HG03103 (cell line): Measurements from ENCODE around the gene SKIC2.
"Not testable (repeated sequence)": the region's sequence is repeated elsewhere in the genome, so short reads cannot be mapped to it uniquely, and the experiment has no call there.

Experiments used
- ATAC-seq: cut with Tn5 transposase; IDR thresholded peaks from one replicate; pipeline ENCODE4 v1.9.1; 2021; ENCODE audit warnings: low read depth; ENCODE audit not compliant: unreplicated experiment

Gene SKIC2

DNA sequence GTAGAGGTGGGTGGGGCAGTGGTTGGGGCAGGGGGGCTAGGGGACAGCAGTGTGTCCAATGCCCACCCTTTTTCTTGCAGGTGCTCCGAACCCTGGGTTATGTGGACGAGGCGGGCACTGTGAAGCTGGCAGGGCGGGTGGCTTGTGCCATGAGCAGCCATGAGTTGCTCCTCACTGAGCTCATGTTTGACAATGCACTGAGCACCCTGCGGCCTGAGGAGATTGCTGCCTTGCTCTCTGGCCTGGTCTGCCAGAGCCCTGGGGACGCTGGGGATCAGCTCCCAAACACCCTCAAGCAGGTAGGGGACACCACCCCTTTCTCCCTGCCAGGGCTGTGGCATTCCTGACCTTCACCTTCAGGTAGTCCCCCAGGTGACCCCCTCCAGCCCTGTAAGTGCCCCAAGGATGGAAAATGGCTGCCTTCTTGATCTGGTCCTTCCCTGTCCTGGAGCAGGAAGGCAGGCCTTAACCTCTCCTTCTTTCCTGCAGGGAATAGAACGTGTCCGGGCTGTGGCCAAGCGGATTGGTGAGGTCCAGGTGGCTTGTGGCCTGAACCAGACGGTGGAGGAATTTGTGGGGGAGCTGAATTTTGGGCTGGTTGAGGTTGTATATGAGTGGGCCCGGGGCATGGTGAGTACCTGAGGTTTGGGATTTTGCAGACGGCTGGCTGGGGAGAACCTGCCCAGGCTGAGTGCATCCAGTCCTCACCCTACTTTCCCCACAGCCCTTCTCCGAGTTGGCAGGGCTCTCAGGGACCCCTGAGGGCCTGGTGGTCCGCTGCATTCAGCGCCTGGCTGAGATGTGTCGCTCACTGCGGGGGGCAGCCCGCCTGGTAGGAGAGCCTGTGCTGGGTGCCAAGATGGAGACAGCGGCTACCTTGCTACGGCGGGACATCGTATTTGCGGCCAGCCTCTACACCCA is 10.1 kb downstream of the SKIC2 start:
- no peak for ATAC-seq

DNA sequence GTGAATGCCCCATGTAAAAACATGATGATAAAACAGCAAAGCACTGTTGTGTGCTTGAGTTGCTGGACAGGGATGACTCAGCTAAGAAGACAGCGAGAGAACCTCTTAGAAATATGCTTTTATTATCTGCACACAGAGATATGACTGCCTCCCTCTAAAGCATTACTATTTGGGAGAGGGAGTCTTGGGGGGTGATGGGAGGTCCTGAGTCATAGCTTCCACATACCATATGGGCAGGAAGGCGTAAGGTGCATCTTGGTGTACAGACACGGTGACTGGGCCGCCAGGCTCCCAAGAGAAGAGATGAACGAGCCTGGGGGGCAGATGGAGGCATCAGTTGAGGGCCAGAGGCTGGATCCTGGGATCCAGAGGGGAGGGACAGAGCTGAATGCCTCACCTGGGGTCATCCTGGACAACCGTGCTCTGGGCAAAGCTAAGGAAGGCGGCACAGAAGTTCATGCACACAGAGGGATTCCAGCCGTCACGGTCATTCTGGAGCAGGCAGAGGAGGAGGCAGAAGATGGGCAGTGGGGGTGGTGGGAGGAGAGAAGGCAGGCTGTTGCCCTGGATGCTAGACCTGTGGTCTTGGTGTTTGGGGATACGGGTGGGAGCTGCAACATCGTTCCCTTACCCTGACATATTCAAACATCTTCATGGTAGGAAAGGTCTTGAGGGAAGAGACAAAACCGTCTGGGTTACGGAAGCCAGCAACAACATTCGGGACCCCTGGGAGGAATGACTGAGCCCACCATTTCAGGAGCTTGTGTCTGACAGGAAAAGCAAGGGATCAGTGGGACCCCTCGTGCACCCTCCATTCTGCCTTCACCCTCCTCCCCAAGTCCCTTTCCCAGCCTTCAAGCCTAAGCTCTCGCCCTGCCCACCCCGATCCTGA is 11.0 kb downstream of the SKIC2 start:
- ATAC-seq: no peak

GRCh38 chr6:31970604-31971271 is 11.8 kb downstream of the SKIC2 start:
- no peak for ATAC-seq

GRCh38 chr6:31971279-31971992 is 12.5 kb downstream of the SKIC2 start:
- ATAC-seq: no peak

DNA sequence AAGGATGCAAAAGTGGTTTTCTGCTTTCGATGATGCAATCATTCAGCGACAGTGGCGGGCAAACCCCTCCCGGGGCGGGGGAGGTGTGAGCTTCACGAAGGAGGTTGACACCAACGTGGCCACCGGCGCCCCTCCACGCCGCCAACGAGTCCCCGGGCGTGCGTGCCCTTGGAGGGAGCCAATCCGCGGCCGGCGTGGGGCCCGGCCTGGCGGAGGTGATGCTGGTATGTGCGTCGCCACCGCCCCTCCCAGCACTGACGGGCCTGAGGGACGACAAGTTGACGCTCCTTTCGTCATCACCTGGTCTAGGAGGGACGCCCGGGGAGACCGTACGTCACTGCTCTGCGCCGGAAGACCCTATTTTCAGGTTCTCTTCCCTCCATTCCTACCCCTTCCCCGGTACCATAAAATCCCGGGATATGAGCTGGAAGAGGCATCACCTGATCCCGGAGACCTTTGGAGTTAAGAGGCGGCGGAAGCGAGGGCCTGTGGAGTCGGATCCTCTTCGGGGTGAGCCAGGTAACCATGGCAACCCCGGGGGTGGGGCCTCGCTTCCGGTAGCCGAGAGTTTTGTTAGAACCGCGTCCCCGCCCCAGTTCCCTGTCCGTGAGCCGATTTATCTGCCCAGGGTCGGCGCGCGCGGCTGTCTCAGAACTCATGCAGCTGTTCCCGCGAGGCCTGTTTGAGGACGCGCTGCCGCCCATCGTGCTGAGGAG is 13.2 kb downstream of the SKIC2 start, which contains the start of gene DXO:
TSS of gene DXO (minus strand) at position 146 of the 716 bp plus-strand sequence. CDS start 463 bp downstream, outside the sequence.
- ATAC-seq: peak; percentile 88

DNA sequence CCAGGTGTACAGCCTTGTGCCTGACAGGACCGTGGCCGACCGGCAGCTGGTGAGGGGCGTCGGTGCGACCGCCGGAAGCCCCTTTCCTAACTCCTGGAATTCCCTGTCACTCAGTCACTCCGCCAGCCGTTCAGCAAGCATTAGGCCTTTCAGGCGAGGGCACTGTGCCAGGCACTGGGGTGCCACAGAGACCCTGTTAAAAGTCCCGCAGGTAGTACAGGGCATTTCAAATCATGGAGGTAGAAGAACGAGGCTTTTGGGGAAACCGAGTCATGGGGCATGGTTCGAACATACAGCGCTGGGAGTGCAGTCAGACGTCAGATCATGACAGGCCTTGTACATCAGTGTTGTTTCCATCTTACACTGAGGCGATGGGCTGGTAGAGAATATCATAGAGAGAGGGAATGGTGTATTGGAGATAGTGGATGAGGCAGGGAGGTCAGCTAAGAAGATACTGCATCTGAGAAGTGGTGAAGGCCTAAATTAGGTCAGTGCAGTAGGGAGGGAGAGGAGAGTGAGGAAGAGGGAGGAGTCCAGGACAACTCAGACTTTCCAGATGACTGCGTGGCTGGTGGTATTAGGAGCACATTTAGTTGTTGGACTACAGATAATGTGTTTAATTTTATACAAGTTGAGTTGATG is 13.9 kb downstream of the SKIC2 start:
- ATAC-seq: no peak

DNA sequence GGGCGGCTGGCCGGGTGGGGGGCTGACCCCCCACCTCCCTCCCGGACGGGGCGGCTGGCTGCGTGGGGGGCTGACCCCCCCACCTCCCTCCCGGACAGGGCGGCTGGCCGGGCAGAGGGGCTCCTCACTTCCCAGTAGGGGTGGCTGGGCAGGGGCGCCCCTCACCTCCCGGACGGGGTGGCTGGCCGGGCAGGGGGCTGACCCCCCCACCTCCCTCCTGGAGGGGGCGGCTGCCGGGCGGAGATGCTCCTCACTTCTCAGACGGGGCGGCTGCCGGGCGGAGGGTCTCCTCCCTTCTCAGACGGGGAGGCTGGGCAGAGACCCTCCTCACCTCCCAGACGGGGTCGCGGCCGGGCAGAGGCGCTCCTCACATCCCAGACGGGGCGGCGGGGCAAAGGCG is 17.1 kb downstream of the SKIC2 start:
- not testable (repeated sequence) for ATAC-seq

DNA sequence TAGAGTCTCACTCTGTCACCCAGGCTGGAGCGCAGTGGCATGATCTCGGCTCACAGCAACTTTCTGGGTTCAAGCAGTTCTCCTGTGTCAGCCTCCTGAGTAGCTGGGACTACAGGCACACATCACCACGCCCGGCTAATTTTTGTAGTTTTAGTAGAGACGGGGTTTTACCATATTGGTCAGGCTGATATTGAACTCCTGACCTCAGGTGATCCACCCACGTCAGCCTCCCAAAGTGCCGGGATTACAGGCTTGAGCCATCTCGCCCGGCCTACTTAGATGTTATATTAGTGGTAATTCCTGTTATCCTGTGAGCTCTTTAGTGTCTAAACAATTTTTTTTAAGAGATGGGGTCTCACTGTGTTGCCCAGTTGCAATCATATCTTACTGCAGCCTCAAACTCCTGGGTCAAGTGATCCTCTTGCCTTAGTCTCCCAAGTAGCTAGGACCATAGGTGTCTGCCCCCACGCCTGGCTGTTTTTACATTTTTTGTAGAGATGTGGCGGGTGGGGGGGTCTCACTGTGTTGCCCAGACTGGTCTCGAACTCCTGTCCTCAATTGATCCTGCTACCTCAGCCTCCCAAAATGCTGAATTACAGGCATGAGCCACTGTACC is 18.9 kb downstream of the SKIC2 start:
- ATAC-seq: no peak

- no peak for ATAC-seq
Measured at GRCh38 chr6:31978831-31979230, 19.9 kb downstream of the SKIC2 start.

GRCh38 chr6:31979238-31979898 is 20.4 kb downstream of the SKIC2 start:
- ATAC-seq: no peak

DNA sequence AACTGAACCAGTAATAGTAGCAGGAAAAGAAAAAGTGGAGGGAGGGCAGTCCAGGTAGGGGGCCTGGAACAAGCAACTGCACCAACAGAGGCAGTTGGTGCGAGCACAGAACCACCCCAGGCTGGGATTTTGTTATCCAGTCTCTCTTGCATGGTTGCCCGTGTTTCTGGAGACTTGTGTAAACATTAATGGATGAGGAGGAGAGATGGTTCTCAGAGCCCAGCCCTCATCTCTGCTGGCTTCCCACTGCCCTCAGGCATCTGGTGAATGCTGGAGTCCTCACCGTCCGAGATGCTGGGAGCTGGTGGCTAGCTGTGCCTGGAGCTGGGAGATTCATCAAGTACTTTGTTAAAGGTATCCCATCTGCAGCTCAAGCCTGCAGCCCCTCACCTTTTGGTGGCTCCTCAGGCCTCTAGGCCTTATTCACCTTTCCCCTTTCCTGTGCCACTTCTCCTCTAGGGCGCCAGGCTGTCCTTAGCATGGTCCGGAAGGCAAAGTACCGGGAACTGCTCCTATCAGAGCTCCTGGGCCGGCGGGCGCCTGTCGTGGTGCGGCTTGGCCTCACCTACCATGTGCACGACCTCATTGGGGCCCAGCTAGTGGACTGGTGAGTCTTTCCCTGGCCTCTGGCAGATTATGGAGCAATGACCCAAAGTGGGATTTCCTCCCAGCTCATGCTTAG is 21.4 kb downstream of the SKIC2 start:
- ATAC-seq: not testable (repeated sequence)

DNA sequence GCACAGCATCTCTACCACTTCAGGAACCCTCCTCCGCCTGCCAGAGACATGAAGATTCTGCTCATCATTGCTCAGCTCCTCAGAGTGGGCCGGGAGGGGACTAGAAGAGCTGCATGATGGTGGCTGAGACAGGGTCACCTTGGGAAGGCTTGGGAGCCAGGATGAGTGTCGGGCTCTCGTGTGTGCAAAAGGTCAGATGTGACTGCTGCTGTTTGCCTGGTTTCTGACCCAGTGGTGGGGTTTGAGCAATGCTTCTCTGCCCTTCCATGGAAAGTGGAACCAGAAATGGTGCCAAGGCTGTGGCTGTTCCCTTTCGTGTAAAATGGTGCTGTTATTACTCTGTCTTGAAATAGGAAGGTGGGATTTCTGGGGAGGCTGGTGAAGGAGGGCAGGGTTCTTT is 22.0 kb downstream of the SKIC2 start:
- not testable (repeated sequence) for ATAC-seq

DNA sequence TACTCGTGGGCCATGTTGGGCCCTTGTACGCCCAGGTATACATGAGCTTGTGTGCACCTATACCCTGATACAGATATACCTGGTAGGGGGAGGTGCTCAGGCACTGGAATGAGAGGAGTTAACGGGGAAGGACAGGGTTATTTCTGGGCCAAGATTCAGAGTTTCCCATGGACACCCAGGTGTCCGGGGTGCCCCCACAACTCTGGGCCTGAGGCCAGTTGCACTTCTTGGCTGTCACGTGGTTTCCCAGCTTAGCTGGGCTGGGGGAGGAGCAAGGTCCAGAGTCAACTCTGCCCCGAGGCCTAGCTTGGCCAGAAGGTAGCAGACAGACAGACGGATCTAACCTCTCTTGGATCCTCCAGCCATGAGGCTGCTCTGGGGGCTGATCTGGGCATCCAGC is 22.8 kb downstream of the SKIC2 start, which contains the start of gene C4A:
TSS of gene C4A (plus strand) at position 314 of the 400 bp plus-strand sequence. CDS start at position 365, 51 bp downstream.
- not testable (repeated sequence) for ATAC-seq

GRCh38 chr6:31989363-31989762 is 30.4 kb downstream of the SKIC2 start:
- not testable (repeated sequence) for ATAC-seq

DNA sequence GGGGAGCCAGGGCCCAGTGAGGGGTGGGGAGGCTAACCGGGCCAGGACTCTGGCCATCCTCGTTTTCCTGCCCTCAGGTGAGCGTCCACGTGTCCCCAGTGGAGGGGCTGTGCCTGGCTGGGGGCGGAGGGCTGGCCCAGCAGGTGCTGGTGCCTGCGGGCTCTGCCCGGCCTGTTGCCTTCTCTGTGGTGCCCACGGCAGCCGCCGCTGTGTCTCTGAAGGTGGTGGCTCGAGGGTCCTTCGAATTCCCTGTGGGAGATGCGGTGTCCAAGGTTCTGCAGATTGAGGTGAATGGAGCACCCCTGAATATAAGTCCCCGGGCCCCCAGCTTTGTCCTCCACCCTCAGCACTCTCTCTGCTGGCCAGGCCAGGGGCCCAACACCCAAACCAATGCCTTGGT is 35.4 kb downstream of the SKIC2 start:
- ATAC-seq: not testable (repeated sequence)

GRCh38 chr6:31996385-31996784 is 37.4 kb downstream of the SKIC2 start:
- not testable (repeated sequence) for ATAC-seq
